Medulla oblongata (tissue), 1 donor: ENCODE data around the gene OCA2.
"Not testable (repeated sequence)": the region's sequence is repeated elsewhere in the genome, so short reads cannot be mapped to it uniquely, and the experiment has no call there.

Experiments
- DNase-seq: peaks from one replicate; pipeline ENCODE4 v3.0.0-alpha.2; 2015; ENCODE audit errors: extremely low spot score

OCA2 gene

GRCh38 chr15:27952593-27952992 is 146.5 kb downstream of the OCA2 start:
- DNase-seq: not testable (repeated sequence)

GRCh38 chr15:27951191-27951890 is 147.8 kb downstream of the OCA2 start:
- DNase-seq: no peak

GRCh38 chr15:27949089-27949488 is 150.0 kb downstream of the OCA2 start:
- no peak for DNase-seq

- no peak for DNase-seq
Observed at GRCh38 chr15:27939246-27939645, 159.9 kb downstream of the OCA2 start.

- no peak for DNase-seq
Observed at GRCh38 chr15:27937851-27938250, 161.3 kb downstream of the OCA2 start.

- DNase-seq: no peak
Observed at GRCh38 chr15:27936164-27936563, 163.0 kb downstream of the OCA2 start.

GRCh38 chr15:27935328-27935727 is 163.8 kb downstream of the OCA2 start:
- DNase-seq: no peak

GRCh38 chr15:27934782-27935181 is 164.3 kb downstream of the OCA2 start:
- no peak for DNase-seq

GRCh38 chr15:27933562-27933961 is 165.6 kb downstream of the OCA2 start:
- DNase-seq: no peak

- DNase-seq: no peak
Observed at GRCh38 chr15:27932600-27932999, 166.5 kb downstream of the OCA2 start.

- DNase-seq: no peak
Observed at GRCh38 chr15:27928386-27928785, 170.7 kb downstream of the OCA2 start.

GRCh38 chr15:27912283-27912682 is 186.8 kb downstream of the OCA2 start:
- DNase-seq: no peak

- DNase-seq: no peak
Observed at GRCh38 chr15:27906802-27907201, 192.3 kb downstream of the OCA2 start.

GRCh38 chr15:27903405-27903804 is 195.7 kb downstream of the OCA2 start:
- DNase-seq: no peak

GRCh38 chr15:27902680-27903385 is 196.3 kb downstream of the OCA2 start:
- DNase-seq: no peak

GRCh38 chr15:27899583-27900285 is 199.4 kb downstream of the OCA2 start:
- no peak for DNase-seq

GRCh38 chr15:27897481-27897880 is 201.6 kb downstream of the OCA2 start:
- DNase-seq: no peak

- DNase-seq: no peak
Observed at GRCh38 chr15:27894645-27895044, 204.5 kb downstream of the OCA2 start.

GRCh38 chr15:27889258-27889657 is 209.9 kb downstream of the OCA2 start:
- DNase-seq: no peak

GRCh38 chr15:27885201-27885600 is 213.9 kb downstream of the OCA2 start:
- no peak for DNase-seq

GRCh38 chr15:27884726-27885125 is 214.4 kb downstream of the OCA2 start:
- peak; percentile 38 for DNase-seq

- no peak for DNase-seq
Observed at GRCh38 chr15:27878841-27879240, 220.3 kb downstream of the OCA2 start.

- DNase-seq: no peak
Observed at GRCh38 chr15:27873828-27874227, 225.3 kb downstream of the OCA2 start.
